Ascending aorta (tissue), 2 donors: Measurements from ENCODE around the gene TEKT4. TPM values are rescaled to one million over a fixed set of nuclear protein-coding genes. Genes with fewer than 3 reads are reported as not detected.
"Not testable (repeated sequence)": the region's sequence is repeated elsewhere in the genome, so short reads cannot be mapped to it uniquely, and the experiment has no call there.

Experiments
- DNase-seq, 2 donors: peaks; one replicate each; pipeline ENCODE4 v3.0.0-alpha.2; 2019; ENCODE audit warnings: low spot score in 2 of 2
- H3K27ac ChIP-seq, 2 donors: fragments of 200-600 bp; sonication (generic); one replicate each; pipeline ENCODE4 v1.5.1; 2016 to 2017; ENCODE audit warnings: mild to moderate bottlenecking in 1 of 2
- H3K27me3 ChIP-seq: fragments of 200-600 bp; sonication (generic); one replicate; pipeline ENCODE4 v1.5.1; 2017
- H3K36me3 ChIP-seq, 2 donors: fragments of 200-600 bp; sonication (generic); one replicate each; pipeline ENCODE4 v1.5.1; 2016
- H3K4me1 ChIP-seq, 2 donors: fragments of 200-600 bp; sonication (generic); one replicate each; pipeline ENCODE4 v1.5.1; 2016 to 2017; ENCODE audit warnings: mild to moderate bottlenecking in 1 of 2
- H3K4me3 ChIP-seq, 2 donors: fragments of 200-600 bp; sonication (generic); one replicate each; pipeline ENCODE4 v1.5.1; 2016 to 2017; ENCODE audit warnings: mild to moderate bottlenecking in 1 of 2
- H3K9me3 ChIP-seq, 2 donors: fragments of 200-600 bp; sonication (generic); one replicate each; pipeline ENCODE4 v1.5.1; 2016
- intact Hi-C: fragments of 100-400 bp; cut with DNase I; formaldehyde crosslinking; loops from one replicate; pipeline ENCODE4 v1.15.1; 2023
- total RNA-seq: library from RNA; depleted of rRNA; stranded (reverse); fragments of >200 nt; gene quantifications from one replicate; pipeline ENCODE4 v1.1.0, GENCODE V29; 2016
- TF ChIP-seq, protein P1 (sequence below), 3 experiments: fragments of 200-600 bp in 2 of 3; fragments of 450-650 bp in 1 of 3; sonication (generic) in 2 of 3; IDR thresholded peaks; one replicate each; pipeline ENCODE4 v1.5.1; 2016 to 2019; ENCODE audit warnings: antibody characterized with exemption in 3 of 3, mild to moderate bottlenecking in 1 of 3, moderate library complexity in 1 of 3

TEKT4 gene
- total RNA-seq, 1 donor from 2014 or later = not detected

DNA sequence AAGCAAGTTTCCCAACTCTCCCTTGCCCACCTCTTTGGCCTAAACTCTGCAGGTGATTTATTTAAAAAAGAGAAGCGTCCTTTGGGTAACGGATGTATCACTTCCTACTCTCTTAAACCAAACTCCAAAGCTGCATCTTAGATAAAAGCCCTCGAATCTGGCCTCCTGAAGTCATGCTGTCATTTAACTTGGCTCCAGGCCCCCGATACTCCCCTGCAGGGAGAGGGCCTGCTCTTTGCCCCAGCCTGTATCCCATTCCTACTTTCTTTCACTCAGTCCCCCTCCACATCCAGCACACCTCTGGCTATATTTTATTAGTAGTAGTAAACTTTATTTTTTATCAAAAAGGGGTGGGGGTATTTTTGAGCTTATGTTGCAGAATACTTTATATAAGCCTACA, 19.0 kb downstream of the TEKT4 start:
- Histone ChIP-seq H3K36me3 (no peaks in the 10 kb centered on the region), H3K4me1 (no peaks in the 10 kb centered on the region), H3K27ac (no peak overlapping the region), H3K4me3 (no peak overlapping the region), H3K27me3 (no peaks in the 10 kb centered on the region), H3K9me3 (no peaks in the 10 kb centered on the region)
- DNase-seq = no peak
- TF ChIP-seq, protein P1, sequence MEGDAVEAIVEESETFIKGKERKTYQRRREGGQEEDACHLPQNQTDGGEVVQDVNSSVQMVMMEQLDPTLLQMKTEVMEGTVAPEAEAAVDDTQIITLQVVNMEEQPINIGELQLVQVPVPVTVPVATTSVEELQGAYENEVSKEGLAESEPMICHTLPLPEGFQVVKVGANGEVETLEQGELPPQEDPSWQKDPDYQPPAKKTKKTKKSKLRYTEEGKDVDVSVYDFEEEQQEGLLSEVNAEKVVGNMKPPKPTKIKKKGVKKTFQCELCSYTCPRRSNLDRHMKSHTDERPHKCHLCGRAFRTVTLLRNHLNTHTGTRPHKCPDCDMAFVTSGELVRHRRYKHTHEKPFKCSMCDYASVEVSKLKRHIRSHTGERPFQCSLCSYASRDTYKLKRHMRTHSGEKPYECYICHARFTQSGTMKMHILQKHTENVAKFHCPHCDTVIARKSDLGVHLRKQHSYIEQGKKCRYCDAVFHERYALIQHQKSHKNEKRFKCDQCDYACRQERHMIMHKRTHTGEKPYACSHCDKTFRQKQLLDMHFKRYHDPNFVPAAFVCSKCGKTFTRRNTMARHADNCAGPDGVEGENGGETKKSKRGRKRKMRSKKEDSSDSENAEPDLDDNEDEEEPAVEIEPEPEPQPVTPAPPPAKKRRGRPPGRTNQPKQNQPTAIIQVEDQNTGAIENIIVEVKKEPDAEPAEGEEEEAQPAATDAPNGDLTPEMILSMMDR (IDR thresholded peaks at IDR 0.05) = no peak
- intact Hi-C loops = no loop called here

DNA sequence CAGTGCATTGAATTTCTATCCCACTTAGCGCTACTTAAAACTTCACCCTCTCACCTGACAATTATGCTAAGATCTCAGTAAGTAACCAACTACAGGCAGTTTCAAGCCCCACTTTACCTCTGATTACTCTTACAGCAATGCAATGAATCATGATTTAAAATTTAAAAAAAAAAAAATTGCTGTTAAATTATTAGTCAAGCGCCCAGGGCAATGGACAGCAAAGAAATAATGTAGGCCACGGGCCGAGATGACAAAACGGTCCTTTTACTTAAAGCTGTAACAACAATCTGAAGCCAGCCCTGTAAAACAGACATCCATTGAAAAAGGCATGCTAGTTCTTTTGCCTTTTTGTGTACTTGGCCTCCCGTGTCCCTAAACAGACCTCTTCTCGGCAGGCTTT, 24.0 kb downstream of the TEKT4 start:
- H3K36me3 ChIP-seq, H3K4me3 ChIP-seq, DNase-seq, H3K4me1 ChIP-seq, intact Hi-C loops, H3K27me3 ChIP-seq, H3K9me3 ChIP-seq, H3K27ac ChIP-seq: not testable (repeated sequence)

DNA sequence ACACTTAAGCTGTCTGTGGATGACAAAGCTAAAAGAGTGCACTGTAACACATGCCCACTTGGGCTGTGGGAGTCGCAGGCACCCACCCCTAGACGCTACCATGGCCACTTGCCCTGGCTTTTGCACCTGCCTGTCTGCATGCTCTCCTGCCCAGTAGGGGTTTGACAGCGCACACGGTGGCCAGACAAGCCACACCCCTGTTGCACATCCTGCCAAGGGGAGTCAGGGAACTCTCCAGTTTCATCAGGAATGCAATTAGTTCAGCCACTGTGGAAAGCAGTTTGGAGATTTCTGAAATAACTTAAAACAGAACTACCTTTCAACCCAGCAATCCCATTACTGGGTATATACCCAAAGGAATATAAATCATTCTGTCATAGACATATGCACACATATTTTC, 35.7 kb downstream of the TEKT4 start:
- H3K4me3 ChIP-seq, H3K4me1 ChIP-seq, intact Hi-C loops, DNase-seq, H3K9me3 ChIP-seq, H3K27me3 ChIP-seq, H3K27ac ChIP-seq, H3K36me3 ChIP-seq: not testable (repeated sequence)

DNA sequence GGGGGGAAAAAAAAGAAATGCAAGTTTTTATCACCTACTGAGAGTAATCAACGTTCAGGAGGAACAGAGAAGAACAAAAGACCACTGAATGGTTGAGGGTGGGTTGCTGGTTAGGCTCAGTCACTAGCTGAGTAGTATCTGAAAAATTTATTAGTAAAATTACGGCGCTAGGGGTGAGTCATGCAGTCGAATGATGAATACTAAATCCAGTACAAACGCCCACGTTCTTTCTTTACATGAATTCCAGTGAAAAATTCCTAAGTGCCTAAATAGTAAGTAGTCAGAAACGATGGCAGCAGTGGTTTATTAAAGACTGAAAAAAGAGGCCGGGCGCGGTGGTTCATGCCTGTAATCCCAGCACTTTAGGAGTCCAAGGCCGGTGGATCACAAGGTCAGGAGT, 52.0 kb downstream of the TEKT4 start:
- TF ChIP-seq, protein P1 (IDR thresholded peaks at IDR 0.05) = no peak
- H3K27me3 ChIP-seq = no peaks in the 10 kb centered on the region

DNA sequence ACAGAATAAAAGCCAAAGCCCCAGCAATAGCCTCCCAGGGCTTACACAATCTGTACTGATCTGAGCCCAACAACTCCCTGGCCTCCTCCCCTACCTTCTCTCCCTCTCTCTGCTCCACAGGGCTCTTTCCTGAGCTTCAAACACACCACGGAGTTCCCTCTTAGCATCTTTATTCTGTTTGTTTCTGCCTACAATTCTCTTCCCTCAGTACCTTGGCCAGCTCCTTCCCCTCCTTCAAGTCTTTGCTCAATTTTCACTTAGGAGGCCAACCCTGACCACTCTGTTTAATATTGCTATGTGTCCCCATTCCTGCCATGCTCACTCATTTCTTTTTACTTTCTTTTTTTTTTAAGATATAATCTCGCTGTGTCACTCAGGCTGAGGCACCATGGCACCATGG, 53.8 kb downstream of the TEKT4 start:
- H3K27ac ChIP-seq, H3K4me1 ChIP-seq, intact Hi-C loops, H3K9me3 ChIP-seq, H3K4me3 ChIP-seq, H3K27me3 ChIP-seq, H3K36me3 ChIP-seq, DNase-seq: not testable (repeated sequence)

More for the DNA sequence above, 52.0 kb downstream of the TEKT4 start:
- no peak for DNase-seq
- H3K4me3 ChIP-seq = no peak overlapping the region
- H3K36me3 ChIP-seq = no peaks in the 10 kb centered on the region
- H3K27ac ChIP-seq = no peak overlapping the region
- intact Hi-C loops = no loop called here
- no peaks in the 10 kb centered on the region for H3K4me1 ChIP-seq
- H3K9me3 ChIP-seq = no peaks in the 10 kb centered on the region

Other genes with a start within 250 kb of the TEKT4 start
- not detected for gene MAL, start 154.3 kb downstream of the TEKT4 start, total RNA-seq